Retinal pigment epithelial cell (primary cell): Measurements from ENCODE around the gene RPS6KL1.

Experiments used
- DNase-seq: peaks from one replicate; pipeline ENCODE4 v3.0.0-alpha.2; 2010; ENCODE audit warnings: low read depth
- H3K4me3 ChIP-seq: 2 replicates; pipeline ENCODE4 v1.5.1; 2011; ENCODE audit warnings: mild to moderate bottlenecking, low read length, control low read depth, moderate library complexity
- CTCF ChIP-seq: conservative IDR thresholded peaks from 2 replicates; pipeline ENCODE4 v1.5.1; 2011; ENCODE audit warnings: low read depth, low read length, control low read depth, inconsistent platforms

RPS6KL1 gene

GRCh38 chr14:74921987-74922751, 891 bp downstream of the RPS6KL1 start:
- peak overlapping the region; percentile 69 for H3K4me3 ChIP-seq
- no peak for DNase-seq
- TF ChIP-seq CTCF = no peak

- DNase-seq = no peak
- H3K4me3 ChIP-seq = no peak overlapping the region
- no peak for TF ChIP-seq CTCF
Observed at GRCh38 chr14:74921053-74921620, 1.9 kb downstream of the RPS6KL1 start.

- DNase-seq = no peak
- no peak overlapping the region for H3K4me3 ChIP-seq
- TF ChIP-seq CTCF = no peak
Observed at GRCh38 chr14:74920281-74920680, 2.8 kb downstream of the RPS6KL1 start.

- DNase-seq = no peak
- no peak overlapping the region for H3K4me3 ChIP-seq
- TF ChIP-seq CTCF = no peak
Observed at GRCh38 chr14:74919421-74920165, 3.5 kb downstream of the RPS6KL1 start.

- no peak overlapping the region for H3K4me3 ChIP-seq
- no peak for TF ChIP-seq CTCF
- no peak for DNase-seq
Observed at GRCh38 chr14:74918380-74918779, 4.7 kb downstream of the RPS6KL1 start.

GRCh38 chr14:74917646-74918081, 5.4 kb downstream of the RPS6KL1 start:
- no peak overlapping the region for H3K4me3 ChIP-seq
- no peak for DNase-seq
- TF ChIP-seq CTCF = no peak
